SH-SY5Y (cell line): ENCODE data around the gene GORASP1.

ENCODE experiments used
- GATA2 ChIP-seq: IDR thresholded peaks from 2 replicates; pipeline ENCODE4 v1.6.1; 2011; ENCODE audit warnings: mild to moderate bottlenecking, low read depth, low read length
- GATA3 ChIP-seq: IDR thresholded peaks from 2 replicates; pipeline ENCODE4 v1.6.1; 2011; ENCODE audit warnings: low read depth, mild to moderate bottlenecking, low read length, moderate library complexity

DNA sequence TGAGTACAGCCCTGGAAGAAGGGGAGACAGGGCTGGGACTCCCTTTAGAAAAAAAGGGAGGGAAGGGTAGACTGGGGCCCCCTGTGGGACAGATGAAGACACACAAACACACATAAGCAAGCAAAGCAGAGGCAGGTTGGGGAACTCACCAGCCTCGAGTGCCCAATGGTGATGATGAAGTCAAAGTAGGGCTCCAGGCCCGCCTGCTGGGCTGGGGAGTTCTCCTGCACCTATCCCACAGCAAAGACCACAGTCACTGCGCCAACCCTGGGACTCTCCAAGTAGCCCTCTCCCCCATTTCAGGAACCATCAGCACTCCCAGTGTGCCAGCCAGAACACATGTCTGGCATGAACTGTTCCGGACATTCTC is 4.1 kb downstream of the GORASP1 start:
- no peak for TF ChIP-seq GATA3
- TF ChIP-seq GATA2 = no peak
